ENCODE results near the gene TEX29. TPM values are rescaled to one million over a fixed set of nuclear protein-coding genes. Genes with fewer than 3 reads are reported as not detected.

The TEX29 gene
- total and polyA plus RNA-seq, 8 donors = 0.35 to 1.2 (median 0.58) TPM

DNA sequence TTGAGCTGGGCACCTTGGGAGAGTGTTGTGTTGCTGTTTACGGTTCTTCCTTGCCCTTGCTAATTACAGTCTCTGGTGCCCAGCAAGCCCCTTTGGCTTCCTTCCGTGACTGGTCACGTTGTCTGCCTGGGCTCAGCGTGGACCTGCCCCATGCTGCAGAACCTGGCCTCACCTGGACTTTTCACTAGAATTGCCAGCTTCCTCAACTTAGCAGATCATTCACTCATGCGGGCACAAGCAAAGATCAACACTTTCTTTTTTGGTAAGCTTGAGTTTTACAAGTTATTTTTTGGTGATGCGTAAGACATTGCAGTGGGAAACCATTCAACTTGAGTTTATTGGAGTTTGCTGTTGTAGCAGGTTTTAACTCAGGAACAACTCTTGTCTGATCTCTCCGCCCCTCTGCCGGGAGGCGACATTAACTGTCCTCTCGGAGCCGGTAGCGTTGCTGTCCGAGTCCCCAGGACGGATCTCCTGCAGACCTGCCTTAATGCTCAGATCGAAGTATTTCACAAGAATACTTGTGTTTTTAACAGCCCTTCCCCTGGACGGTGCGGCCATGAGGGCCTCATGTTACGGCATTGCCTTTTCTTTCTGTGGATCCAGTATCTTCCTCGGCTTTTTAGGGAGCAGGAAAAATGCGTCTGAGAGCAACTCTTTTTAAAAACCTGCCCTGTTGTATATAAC, 15.7 kb upstream of the TEX29 start:
- intact Hi-C loops (cut with DNase I) = no loop called here
- no peaks in the 10 kb centered on the region for H3K4me1 ChIP-seq
- no peak overlapping the region for H3K27ac ChIP-seq
- H3K4me3 ChIP-seq = no peak overlapping the region
- no peak for DNase-seq
- peaks cover 0 to 84% of the 10 kb centered on the region in 2 donors for H3K36me3 ChIP-seq
- H3K9me3 ChIP-seq = no peaks in the 10 kb centered on the region
- no peaks in the 10 kb centered on the region for H3K27me3 ChIP-seq
- TF ChIP-seq, protein P1, sequence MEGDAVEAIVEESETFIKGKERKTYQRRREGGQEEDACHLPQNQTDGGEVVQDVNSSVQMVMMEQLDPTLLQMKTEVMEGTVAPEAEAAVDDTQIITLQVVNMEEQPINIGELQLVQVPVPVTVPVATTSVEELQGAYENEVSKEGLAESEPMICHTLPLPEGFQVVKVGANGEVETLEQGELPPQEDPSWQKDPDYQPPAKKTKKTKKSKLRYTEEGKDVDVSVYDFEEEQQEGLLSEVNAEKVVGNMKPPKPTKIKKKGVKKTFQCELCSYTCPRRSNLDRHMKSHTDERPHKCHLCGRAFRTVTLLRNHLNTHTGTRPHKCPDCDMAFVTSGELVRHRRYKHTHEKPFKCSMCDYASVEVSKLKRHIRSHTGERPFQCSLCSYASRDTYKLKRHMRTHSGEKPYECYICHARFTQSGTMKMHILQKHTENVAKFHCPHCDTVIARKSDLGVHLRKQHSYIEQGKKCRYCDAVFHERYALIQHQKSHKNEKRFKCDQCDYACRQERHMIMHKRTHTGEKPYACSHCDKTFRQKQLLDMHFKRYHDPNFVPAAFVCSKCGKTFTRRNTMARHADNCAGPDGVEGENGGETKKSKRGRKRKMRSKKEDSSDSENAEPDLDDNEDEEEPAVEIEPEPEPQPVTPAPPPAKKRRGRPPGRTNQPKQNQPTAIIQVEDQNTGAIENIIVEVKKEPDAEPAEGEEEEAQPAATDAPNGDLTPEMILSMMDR (IDR thresholded peaks at IDR 0.05) = no peak
- no peak for ATAC-seq

DNA sequence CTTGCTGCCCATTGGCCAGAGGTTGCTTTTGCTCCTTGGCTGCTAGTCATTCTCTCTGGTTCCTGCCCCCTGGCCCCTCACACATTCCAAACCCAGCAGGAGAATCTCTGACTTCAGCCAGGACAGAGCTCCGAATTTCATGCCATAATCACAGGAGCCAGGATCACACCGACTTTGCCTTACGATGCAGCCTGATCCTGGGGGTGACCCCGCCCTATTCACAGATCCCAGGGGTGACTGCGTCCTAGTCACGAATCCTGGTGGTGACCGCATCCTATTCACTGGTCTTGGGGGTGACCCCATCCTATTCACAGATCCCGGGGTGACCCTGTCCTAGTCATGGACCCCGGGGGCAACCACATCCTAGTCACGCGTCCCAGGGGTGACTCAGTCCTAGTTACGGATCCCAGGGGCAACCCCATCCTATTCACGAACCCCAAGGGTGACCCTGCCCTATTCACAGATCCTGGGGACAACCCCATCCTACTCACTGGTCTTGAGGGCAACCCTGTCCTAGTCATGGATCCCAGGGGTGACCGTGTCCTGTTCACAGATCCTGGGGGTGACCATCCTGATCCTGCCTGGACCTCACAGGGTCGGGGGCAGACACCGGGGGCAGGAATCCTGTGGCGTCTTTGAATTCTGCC, 7.4 kb upstream of the TEX29 start:
- Histone ChIP-seq H3K9me3 (peaks cover 0 to 22% of the 10 kb centered on the region in 2 donors), H3K4me3 (no peak overlapping the region), H3K36me3 (peaks cover 0 to 27% of the 10 kb centered on the region in 2 donors), H3K4me1 (no peaks in the 10 kb centered on the region), H3K27ac (no peak overlapping the region), H3K27me3 (no peaks in the 10 kb centered on the region)
- no peak for DNase-seq
- TF ChIP-seq, protein P1 (IDR thresholded peaks at IDR 0.05) = no peak
- ATAC-seq = no peak
- intact Hi-C loops (cut with DNase I) = no loop called here

DNA sequence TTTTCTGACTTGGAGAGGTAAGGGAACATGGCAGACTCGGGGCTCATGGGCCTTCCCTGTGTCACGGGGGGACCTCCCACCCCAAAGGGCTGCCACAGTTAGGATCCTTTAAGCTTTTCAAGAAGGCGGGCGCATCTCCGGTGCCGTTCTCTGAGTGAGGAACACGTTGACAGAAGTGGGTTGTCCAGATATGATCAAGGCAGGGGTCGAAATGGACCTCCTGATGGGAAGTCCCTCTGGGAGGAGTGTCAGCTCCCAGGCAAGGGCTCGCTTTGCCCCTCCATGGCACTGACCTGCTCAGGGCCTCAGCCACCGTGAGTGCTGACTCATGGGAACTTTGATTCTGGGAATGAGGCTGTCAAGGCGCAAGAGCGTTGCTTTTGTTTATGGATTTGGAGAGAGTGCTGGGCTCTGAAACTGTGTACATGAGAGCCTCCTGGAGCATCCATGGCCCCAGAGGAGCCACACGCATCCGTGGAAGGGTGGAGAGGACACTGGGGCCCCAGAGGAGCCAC, 6.5 kb upstream of the TEX29 start:
- no peak for DNase-seq
- TF ChIP-seq, protein P1 (IDR thresholded peaks at IDR 0.05) = no peak
- Histone ChIP-seq H3K36me3 (peaks cover 0 to 23% of the 10 kb centered on the region in 2 donors), H3K4me1 (no peaks in the 10 kb centered on the region), H3K4me3 (no peak overlapping the region), H3K9me3 (peaks cover 0 to 22% of the 10 kb centered on the region in 2 donors), H3K27me3 (no peaks in the 10 kb centered on the region), H3K27ac (no peak overlapping the region)
- ATAC-seq = no peak
- intact Hi-C loops (cut with DNase I) = no loop called here

DNA sequence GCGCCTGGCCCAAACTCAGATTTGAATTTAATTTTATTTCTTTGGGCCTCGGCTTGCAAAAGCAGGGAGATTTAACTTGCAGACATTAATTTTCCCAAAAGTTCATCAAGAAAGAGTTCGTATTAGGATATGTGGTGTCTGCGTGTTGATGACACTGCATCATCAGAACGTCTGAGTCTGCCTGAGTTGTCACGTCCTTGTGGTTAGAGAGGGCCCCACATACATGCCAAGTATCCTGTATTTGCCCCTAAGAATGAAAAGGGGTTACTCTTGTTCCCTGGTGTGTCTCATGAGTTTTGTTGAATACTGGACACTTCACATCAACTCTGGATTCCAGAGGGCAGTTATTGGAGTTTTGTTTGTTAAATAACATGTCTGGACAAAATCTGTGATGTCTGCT, 5.6 kb upstream of the TEX29 start:
- H3K9me3 ChIP-seq = peaks cover 0 to 22% of the 10 kb centered on the region in 2 donors
- H3K27ac ChIP-seq = no peak overlapping the region
- H3K27me3 ChIP-seq = no peaks in the 10 kb centered on the region
- H3K4me3 ChIP-seq = no peak overlapping the region
- H3K36me3 ChIP-seq = peaks cover 0 to 23% of the 10 kb centered on the region in 2 donors
- no peak for ATAC-seq
- DNase-seq = no peak
- TF ChIP-seq, protein P1 (IDR thresholded peaks at IDR 0.05) = no peak
- no peaks in the 10 kb centered on the region for H3K4me1 ChIP-seq
- intact Hi-C loops (cut with DNase I) = no loop called here

DNA sequence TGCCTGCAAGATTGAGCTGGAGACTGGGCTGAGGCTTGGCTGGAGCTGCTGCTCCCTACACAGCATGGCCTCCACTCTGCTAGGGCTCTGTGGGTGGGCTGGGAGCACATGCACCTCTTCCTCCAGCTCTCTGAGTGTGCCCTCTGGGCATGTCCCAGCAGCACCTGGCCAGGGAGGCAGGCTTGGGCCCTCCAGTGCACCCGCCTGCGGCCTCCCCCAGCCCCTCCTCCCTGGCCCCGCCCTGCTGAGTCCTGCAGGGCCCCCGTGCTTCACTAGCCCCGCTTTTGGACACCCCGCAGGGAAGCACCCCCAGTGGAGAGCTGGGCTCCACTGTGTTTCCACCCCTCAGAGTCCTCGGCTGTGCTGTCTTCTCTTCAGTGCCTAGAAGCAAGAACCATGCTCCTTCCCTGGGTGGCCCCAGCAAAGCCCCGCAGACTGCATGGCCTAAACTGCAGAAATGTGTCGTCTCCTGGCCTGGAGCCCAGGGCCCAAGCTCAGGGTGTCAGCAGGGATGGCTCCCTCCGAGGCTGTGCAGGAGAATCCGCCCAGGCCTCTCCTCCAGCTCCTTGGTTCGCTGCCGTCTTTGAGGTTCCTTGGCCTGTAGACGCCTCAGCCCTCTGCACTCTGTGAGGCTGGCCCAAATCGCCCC, 5.0 kb upstream of the TEX29 start:
- Histone ChIP-seq H3K4me3 (no peak overlapping the region), H3K9me3 (peaks cover 0 to 22% of the 10 kb centered on the region in 2 donors), H3K27me3 (no peaks in the 10 kb centered on the region), H3K4me1 (no peaks in the 10 kb centered on the region), H3K36me3 (peaks cover 0 to 23% of the 10 kb centered on the region in 2 donors), H3K27ac (no peak overlapping the region)
- DNase-seq (no peak), ATAC-seq (no peak)
- TF ChIP-seq, protein P1 (IDR thresholded peaks at IDR 0.05) = no peak
- intact Hi-C loops (cut with DNase I) = no loop called here

Data from left lung (tissue), 10 donors.